HL-60/S4 (cell line): ENCODE data around the gene MRPL3.

ENCODE experiments used
- in situ Hi-C: fragments of 300-500 bp; cut with MboI; formaldehyde crosslinking; loops from 2 replicates; pipeline ENCODE4 v1.14.3; 2022; ENCODE audit warnings: low sequenced_read_pairs

The MRPL3 gene

DNA sequence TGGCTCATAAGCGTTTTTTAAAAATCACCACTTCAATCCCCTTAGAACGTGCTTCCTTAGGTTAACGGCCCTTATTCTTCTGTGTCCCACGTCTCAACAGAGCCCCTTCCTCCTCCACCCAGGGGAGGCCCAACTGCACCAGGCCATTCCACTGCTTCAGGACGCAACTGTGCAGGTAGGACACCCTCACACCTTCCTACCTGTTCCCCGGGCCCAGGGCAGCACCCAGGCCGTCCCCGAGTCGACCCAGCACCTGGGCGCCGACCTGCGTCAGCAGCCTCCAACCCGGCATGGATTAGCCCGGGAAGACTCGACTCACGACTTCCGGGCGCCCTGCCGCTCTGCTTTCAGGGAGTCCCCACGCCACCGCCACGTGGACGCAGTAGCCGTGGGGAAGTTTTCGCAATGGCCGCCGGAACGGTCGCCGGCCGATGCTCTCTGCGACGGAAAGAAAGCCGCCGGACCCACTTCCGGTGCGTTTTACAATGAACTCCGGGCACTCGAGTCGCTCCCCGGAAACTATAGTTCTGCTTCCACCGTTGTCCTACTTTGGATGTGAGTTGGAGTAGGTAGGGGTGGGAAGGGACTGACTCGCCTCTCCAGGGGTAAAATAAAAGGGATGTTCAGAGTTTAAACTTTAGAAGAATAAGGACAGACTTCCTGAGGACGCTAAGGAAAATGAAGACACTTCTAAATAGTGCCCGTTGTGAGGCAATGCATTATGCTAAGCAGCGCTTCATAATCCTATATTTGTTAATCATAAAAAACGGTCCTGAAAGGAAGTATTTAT lies at the start of gene MRPL3:
MRPL3 (minus strand) TSS at position 442 of the 790 bp plus-strand sequence; CDS start at position 292, 150 bp downstream.
- in situ Hi-C loops, result no loop called here

GRCh38 chr3:131551761-131552160 lies 49.0 kb upstream of the MRPL3 start:
- in situ Hi-C loops, result loop anchor here (10.0 kb wide), 1 partner anchor 473 kb away; no protein-coding TSS in a partner anchor

GRCh38 chr3:131550562-131551465 lies 48.0 kb upstream of the MRPL3 start:
- in situ Hi-C loops, result loop anchor here (10.0 kb wide), 1 partner anchor 474 kb away; no protein-coding TSS in a partner anchor

DNA sequence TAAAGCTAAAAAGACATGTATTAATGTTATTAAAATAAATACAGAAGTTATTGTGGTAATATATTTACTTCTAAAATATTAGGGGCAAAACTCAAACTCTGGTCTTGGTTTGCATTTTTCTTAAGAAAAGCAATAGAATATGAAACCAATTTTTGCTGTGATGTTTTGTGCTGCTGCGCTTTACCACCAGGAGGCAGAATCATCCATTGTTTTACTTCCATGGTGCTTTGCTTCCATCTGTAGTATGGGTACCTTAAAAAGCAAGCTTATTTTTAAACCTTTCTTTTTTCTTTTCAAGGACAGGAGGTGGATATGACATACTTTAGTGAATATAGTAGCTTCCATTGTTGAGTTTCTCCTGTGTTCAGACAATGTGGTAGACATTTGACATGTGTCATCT lies 46.6 kb upstream of the MRPL3 start:
- in situ Hi-C loops, result loop anchor here (25.0 kb wide), 1 partner anchor 613 kb away; no protein-coding TSS in a partner anchor

DNA sequence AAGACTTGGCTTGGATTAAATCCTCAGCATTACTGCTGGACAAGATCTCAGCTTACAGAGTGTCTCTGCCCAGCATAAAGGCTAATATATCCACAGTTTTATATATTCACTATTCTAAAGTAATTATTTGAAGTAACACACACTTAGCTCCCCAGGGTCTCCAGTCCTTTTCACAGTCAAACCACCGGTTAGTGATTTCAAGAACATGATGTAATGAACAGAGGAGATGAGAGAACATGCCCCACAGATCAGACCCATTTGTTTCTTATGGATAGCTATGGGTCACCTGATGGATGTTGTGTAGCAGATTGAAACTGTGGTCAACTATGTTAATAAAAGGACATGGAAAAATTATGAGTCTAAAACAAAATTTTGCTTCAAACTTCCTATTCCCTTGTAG lies 44.8 kb upstream of the MRPL3 start:
- in situ Hi-C loops, result loop anchor here (25.0 kb wide), 1 partner anchor 615 kb away; no protein-coding TSS in a partner anchor

GRCh38 chr3:131546441-131546840 lies 43.7 kb upstream of the MRPL3 start:
- in situ Hi-C loops, result loop anchor here (25.0 kb wide), 1 partner anchor 616 kb away; no protein-coding TSS in a partner anchor

DNA sequence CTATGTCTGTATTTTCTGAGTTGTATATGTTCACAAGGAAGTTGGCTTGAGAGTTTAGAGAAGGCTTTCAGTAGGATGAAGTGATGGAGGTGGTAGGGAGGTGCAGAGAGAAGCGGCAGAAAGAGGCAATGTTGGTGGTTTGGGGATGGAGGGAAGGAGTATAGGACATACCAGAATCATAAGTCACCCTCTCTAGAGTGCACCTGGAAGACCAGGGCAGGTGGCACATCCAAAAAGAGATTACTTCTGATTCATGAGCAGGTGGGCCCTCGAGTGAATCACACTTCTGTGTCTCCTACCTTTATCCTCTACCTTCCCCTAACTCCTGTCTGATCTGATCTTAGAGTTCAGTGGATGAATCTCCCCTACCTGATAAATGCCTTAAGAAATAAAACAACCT lies 41.8 kb upstream of the MRPL3 start:
- in situ Hi-C loops, result loop anchor here (25.0 kb wide), 1 partner anchor 618 kb away; no protein-coding TSS in a partner anchor

DNA sequence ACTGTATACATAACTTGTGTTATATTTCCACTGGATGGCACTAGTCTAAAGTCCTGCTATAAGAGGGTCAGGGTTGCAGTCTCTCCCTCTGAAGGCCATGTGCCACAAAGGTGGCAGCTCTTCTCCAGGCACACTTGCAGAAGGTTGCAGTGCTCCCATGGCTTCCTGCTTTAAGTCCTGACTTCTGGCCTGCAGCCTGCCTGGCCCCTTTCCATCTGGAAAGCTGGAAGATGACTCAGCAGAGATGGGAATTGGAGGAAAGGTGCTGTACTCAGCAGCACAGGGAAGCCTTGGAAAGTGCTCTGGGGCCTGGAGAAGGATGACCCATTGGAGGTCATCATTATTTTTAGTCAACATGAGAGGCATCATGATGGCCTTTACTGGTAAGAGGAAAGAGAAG lies 40.9 kb upstream of the MRPL3 start:
- in situ Hi-C loops, result loop anchor here (25.0 kb wide), 1 partner anchor 619 kb away; no protein-coding TSS in a partner anchor

GRCh38 chr3:131541288-131541687 lies 38.5 kb upstream of the MRPL3 start:
- in situ Hi-C loops, result loop anchor here (25.0 kb wide), 1 partner anchor 621 kb away; no protein-coding TSS in a partner anchor

- in situ Hi-C loops, result loop anchor here (25.0 kb wide), 1 partner anchor 621 kb away; no protein-coding TSS in a partner anchor
Observed at GRCh38 chr3:131540821-131541220, 38.0 kb upstream of the MRPL3 start.

- in situ Hi-C loops, result loop anchor here (25.0 kb wide), 1 partner anchor 622 kb away; no protein-coding TSS in a partner anchor
Observed at GRCh38 chr3:131540143-131540542, 37.4 kb upstream of the MRPL3 start.

DNA sequence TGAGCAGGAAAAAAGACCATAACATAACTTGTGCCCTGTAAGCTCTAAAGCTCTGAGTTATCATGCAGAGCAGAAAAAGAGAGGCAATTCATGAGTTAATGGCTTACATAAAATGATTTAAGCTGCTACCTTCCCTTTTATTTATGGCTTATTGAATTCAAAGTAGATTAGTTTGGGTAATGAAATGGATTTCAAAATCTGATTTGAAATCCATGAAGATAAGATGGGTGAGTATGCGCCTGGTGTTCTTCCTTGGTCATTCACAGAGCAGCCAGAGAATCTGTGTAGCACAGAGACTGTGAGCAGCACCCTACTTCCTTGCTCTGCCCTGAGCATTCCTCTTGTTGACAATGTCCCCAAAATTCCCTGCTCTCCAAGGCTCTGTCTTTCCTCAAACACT lies 36.2 kb upstream of the MRPL3 start:
- in situ Hi-C loops, result loop anchor here (25.0 kb wide), 1 partner anchor 623 kb away; no protein-coding TSS in a partner anchor

- in situ Hi-C loops, result loop anchor here (25.0 kb wide), 1 partner anchor 625 kb away; no protein-coding TSS in a partner anchor
Observed at GRCh38 chr3:131537531-131537930, 34.8 kb upstream of the MRPL3 start.

- in situ Hi-C loops, result loop anchor here (25.0 kb wide), 1 partner anchor 627 kb away; no protein-coding TSS in a partner anchor
Observed at GRCh38 chr3:131535596-131535995, 32.8 kb upstream of the MRPL3 start.

DNA sequence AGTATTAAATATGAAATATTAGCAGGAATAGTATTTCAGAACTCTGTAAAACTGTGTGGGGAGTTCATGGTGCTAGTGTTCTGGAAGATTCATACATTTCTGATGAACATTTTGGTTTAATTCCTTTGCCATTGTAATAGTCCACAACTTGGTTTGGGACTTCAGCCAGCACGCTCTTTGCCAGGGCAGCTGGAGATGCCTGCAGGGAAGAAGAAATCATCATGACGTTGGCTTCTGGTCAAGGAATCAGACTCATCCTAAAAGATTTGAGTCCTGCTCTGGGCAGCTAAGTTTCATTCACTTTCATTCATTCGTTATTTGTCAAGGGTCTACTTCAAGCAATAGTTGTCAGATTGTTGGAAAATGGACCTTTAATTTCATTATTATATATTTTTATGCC lies 32.4 kb upstream of the MRPL3 start:
- in situ Hi-C loops, result loop anchor here (25.0 kb wide), 1 partner anchor 627 kb away; no protein-coding TSS in a partner anchor

DNA sequence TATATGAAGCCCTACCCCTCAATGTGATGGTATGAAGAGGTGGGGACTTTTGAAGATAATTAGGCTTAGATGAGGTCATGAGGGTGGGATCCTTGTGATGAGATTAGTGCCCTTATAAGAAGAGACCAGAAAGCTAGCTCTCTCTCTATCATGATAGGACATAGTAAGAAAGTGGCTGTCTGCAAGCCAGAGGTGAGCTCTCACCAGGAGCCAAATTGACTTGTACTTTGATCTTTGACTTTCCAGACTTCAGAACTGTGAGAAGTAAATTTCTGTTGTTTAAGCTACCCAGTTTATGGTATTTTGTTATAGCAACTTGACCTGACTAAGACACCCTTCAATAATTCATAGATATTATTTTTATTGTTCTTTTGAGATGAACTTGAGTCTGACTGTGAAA lies 29.9 kb upstream of the MRPL3 start:
- in situ Hi-C loops, result loop anchor here (25.0 kb wide), 1 partner anchor 630 kb away; no protein-coding TSS in a partner anchor

DNA sequence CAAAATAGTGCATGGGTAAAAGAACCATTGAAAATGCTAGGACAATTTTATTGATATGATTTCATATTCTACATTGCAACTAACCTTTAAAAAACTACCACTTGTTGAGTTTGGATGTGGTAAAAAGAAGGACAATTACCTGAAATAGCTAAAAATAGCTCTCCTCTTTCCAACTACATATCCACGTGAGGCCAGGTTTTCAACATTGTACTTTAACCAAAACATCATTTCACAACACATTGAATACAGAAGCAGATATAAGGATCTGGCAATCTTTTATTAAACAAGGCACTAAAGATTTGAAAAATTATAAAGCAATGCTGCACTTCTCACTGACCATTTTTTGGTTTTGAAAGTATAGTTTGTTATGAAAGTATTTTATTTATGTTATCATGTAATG lies 28.1 kb upstream of the MRPL3 start:
- in situ Hi-C loops, result loop anchor here (25.0 kb wide), 1 partner anchor 631 kb away; no protein-coding TSS in a partner anchor

DNA sequence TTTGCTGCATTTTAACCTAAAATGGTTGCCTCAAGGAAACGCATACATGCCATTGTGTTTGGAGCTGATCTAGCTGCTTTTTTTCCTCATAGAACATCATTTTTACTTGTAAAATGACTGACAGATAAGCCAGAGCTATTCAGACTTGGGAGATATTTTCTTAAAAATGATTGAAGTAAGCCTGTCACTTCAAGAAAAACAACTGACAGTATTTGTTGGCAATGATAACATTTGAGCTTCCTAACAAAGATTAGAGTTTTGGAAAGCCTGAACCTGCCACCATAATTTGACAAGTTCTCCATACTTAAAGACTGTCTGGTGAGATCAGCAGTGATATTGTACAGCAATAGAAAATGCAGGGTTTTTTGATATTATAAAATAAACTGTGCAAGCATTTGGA lies 27.6 kb upstream of the MRPL3 start:
- in situ Hi-C loops, result loop anchor here (25.0 kb wide), 1 partner anchor 632 kb away; no protein-coding TSS in a partner anchor

- in situ Hi-C loops, result loop anchor here (25.0 kb wide), 1 partner anchor 635 kb away; no protein-coding TSS in a partner anchor
Observed at GRCh38 chr3:131526801-131527347, 24.1 kb upstream of the MRPL3 start.

GRCh38 chr3:131518680-131519079 lies 15.9 kb upstream of the MRPL3 start:
- in situ Hi-C loops, result no loop called here
